Measurements from ENCODE around the gene FBP2. TPM values are rescaled to one million over a fixed set of nuclear protein-coding genes. Genes with fewer than 3 reads are reported as not detected.

FBP2 gene
- polyA plus RNA-seq, 1 of the 3 experiments (the other 2 are of a cell fraction): not detected

- Histone ChIP-seq H3K27ac (ENCODE audit: low read depth in 2 of 2, low read length in 1 of 2) (no peak overlapping the region), H4K20me1 (ENCODE audit: insufficient read depth) (no peaks in the 10 kb centered on the region), H3K9ac (no peak overlapping the region), H3K36me3 (replicated peaks in 1 of 2; ENCODE audit: control insufficient read depth in 1 of 2, insufficient read depth in 2 of 2, low read length in 1 of 2) (no peaks in the 10 kb centered on the region), H3K4me1 (ENCODE audit: control insufficient read depth in 1 of 2, insufficient read depth in 2 of 2, low read depth in 1 of 2, low read length in 1 of 2) (peaks cover 0 to 17% of the 10 kb centered on the region in 2 experiments; a peak in 2 of 4 replicates), H3F3A (replicated peaks; ENCODE audit: insufficient read depth) (no peaks in the 10 kb centered on the region), H3K27me3 (ENCODE audit: insufficient read depth) (no peaks in the 10 kb centered on the region), H3K9me3 (no peaks in the 10 kb centered on the region), H3K4me2 (no peak overlapping the region), H3K9me2 (no peaks in the 10 kb centered on the region), H2AFZ (ENCODE audit: low read depth) (no peak overlapping the region), H3K79me2 (ENCODE audit: insufficient read depth) (no peaks in the 10 kb centered on the region), H3K4me3 (ENCODE audit: low read depth in 2 of 2, low read length in 1 of 2) (no peak overlapping the region)
- POLR2A ChIA-PET: no interaction called here
- 57% methylated on average over 10 of the region's 10 CpGs for WGBS (ENCODE audit: low lambda C conversion rate)
- CTCF ChIA-PET: no interaction called here
- DNase-seq: no peak
- no peak for TF ChIP-seq EZH2phosphoT487 (IDR thresholded peaks at IDR 0.05; ENCODE audit: borderline replicate concordance, low read depth)
- TF ChIP-seq RAD21 (IDR thresholded peaks at IDR 0.05; ENCODE audit: low read length): no peak
- no peak for TF ChIP-seq CHD2 (IDR thresholded peaks at IDR 0.05; ENCODE audit: low read length, partially characterized antibody)
- no peak for TF ChIP-seq SMC3 (IDR thresholded peaks at IDR 0.05; ENCODE audit: low read depth, low read length)
- TF ChIP-seq NRF1 (IDR thresholded peaks at IDR 0.05; ENCODE audit: low read depth, low read length): no peak
- no peak for TF ChIP-seq ELF1 (IDR thresholded peaks at IDR 0.05)
- TF ChIP-seq RFX5 (IDR thresholded peaks at IDR 0.05; ENCODE audit: low read length): no peak
- TF ChIP-seq POLR2AphosphoS5 (IDR thresholded peaks at IDR 0.05; ENCODE audit: low read depth, low read length): no peak
- TF ChIP-seq MXI1 (IDR thresholded peaks at IDR 0.05; ENCODE audit: low read depth, low read length): no peak
- no peak for TF ChIP-seq TCF12 (IDR thresholded peaks at IDR 0.05)
- no peak for TF ChIP-seq USF2 (IDR thresholded peaks at IDR 0.05; ENCODE audit: borderline replicate concordance, low read depth, low read length)
- TF ChIP-seq YY1 (IDR thresholded peaks at IDR 0.05; ENCODE audit: low read depth): no peak
- no peak for TF ChIP-seq FOSL2 (IDR thresholded peaks at IDR 0.05; ENCODE audit: borderline replicate concordance, low read depth)
- TF ChIP-seq RXRA (IDR thresholded peaks at IDR 0.05; ENCODE audit: borderline replicate concordance, low read depth): no peak
- TF ChIP-seq JUND (IDR thresholded peaks at IDR 0.05): no peak
Observed at GRCh38 chr9:94600715-94601114, 7.1 kb upstream of the FBP2 start.

- no peak for TF ChIP-seq IRF3 (IDR thresholded peaks at IDR 0.05; ENCODE audit: low read depth, low read length)
- no peak for TF ChIP-seq PBX3 (IDR thresholded peaks at IDR 0.05)
- no peak for TF ChIP-seq NFIC (IDR thresholded peaks at IDR 0.05; ENCODE audit: borderline replicate concordance)
- TF ChIP-seq CTCF (IDR thresholded peaks at IDR 0.05): no peak
- TF ChIP-seq MAX (IDR thresholded peaks at IDR 0.05; ENCODE audit: low read depth): no peak
- TF ChIP-seq MXI1 (IDR thresholded peaks at IDR 0.05; ENCODE audit: low read depth, low read length): no peak
- TF ChIP-seq TAF1 (IDR thresholded peaks at IDR 0.05; ENCODE audit: borderline replicate concordance, low read depth, low read length): no peak
- no peak for TF ChIP-seq YY1 (IDR thresholded peaks at IDR 0.05; ENCODE audit: low read depth)
- TF ChIP-seq GABPA (IDR thresholded peaks at IDR 0.05; ENCODE audit: low read depth): no peak
- no peak for DNase-seq
- Histone ChIP-seq H3K9me3 (no peaks in the 10 kb centered on the region), H2AFZ (ENCODE audit: low read depth) (no peak overlapping the region), H3K4me2 (no peak overlapping the region), H3K27me3 (ENCODE audit: insufficient read depth) (no peaks in the 10 kb centered on the region), H3K9ac (no peak overlapping the region), H3K36me3 (replicated peaks in 1 of 2; ENCODE audit: control insufficient read depth in 1 of 2, insufficient read depth in 2 of 2, low read length in 1 of 2) (no peaks in the 10 kb centered on the region), H3K9me2 (no peaks in the 10 kb centered on the region), H3K4me3 (ENCODE audit: low read depth in 2 of 2, low read length in 1 of 2) (no peak overlapping the region), H4K20me1 (ENCODE audit: insufficient read depth) (no peaks in the 10 kb centered on the region), H3K27ac (ENCODE audit: low read depth in 2 of 2, low read length in 1 of 2) (no peak overlapping the region), H3F3A (replicated peaks; ENCODE audit: insufficient read depth) (no peaks in the 10 kb centered on the region), H3K79me2 (ENCODE audit: insufficient read depth) (no peaks in the 10 kb centered on the region), H3K4me1 (ENCODE audit: control insufficient read depth in 1 of 2, insufficient read depth in 2 of 2, low read depth in 1 of 2, low read length in 1 of 2) (peaks cover 0 to 17% of the 10 kb centered on the region in 2 experiments; a peak in 2 of 4 replicates)
- WGBS (ENCODE audit: low lambda C conversion rate): 54% methylated on average over 7 of the region's 8 CpGs
- POLR2A ChIA-PET: no interaction called here
- CTCF ChIA-PET: no interaction called here
Observed at GRCh38 chr9:94600258-94600657, 6.6 kb upstream of the FBP2 start.
